H1 (cell line): ENCODE data around the gene TNPO2.

Source experiments
- CBX5 ChIP-seq: fragments of 300-800, 300-1000 bp; sonication (generic); IDR thresholded peaks from 2 replicates; pipeline ENCODE4 v1.7.1; 2016; ENCODE audit warnings: antibody characterized with exemption, low read length, low read depth
- CBX8 ChIP-seq: fragments of 300-800, 300-1000 bp; sonication (generic); IDR thresholded peaks from 2 replicates; pipeline ENCODE4 v1.7.1; 2016; ENCODE audit warnings: low read depth, low read length, borderline replicate concordance
- CTCF ChIP-seq, 3 experiments: IDR thresholded peaks; 1 replicate in 2 of 3; 2 replicates in 1 of 3; pipeline versions ENCODE4 v1.5.1 to v1.6.1; 2011; ENCODE audit warnings: low read length in 3 of 3, mild to moderate bottlenecking in 3 of 3, inconsistent platforms in 2 of 3, low read depth in 1 of 3, moderate library complexity in 1 of 3; ENCODE audit not compliant: insufficient read depth in 1 of 3; ENCODE audit errors: control extremely low read depth in 1 of 3
- FOSL1 ChIP-seq: IDR thresholded peaks from 2 replicates; pipeline ENCODE4 v1.6.1; 2011; ENCODE audit warnings: mild to moderate bottlenecking, low read depth, low read length, moderate library complexity; ENCODE audit not compliant: insufficient read depth
- HDAC2 ChIP-seq, 2 experiments: fragments of 300-600 bp in 1 of 2; sonication (generic) in 1 of 2; IDR thresholded peaks; 2 replicates each; pipeline ENCODE4 v1.6.1; 2011 to 2012; ENCODE audit warnings: low read depth in 2 of 2, low read length in 2 of 2, mild to moderate bottlenecking in 2 of 2, moderate library complexity in 2 of 2, borderline replicate concordance in 1 of 2, inconsistent platforms in 1 of 2
- MAX ChIP-seq: IDR thresholded peaks from 2 replicates; pipeline ENCODE4 v1.6.1; 2012; ENCODE audit warnings: inconsistent platforms
- POLR2A ChIP-seq, 2 experiments: IDR thresholded peaks; 1 replicate in 1 of 2; 2 replicates in 1 of 2; pipeline ENCODE4 v1.6.1; 2011; ENCODE audit warnings: low read depth in 2 of 2, low read length in 2 of 2, mild to moderate bottlenecking in 2 of 2; ENCODE audit errors: control extremely low read depth in 1 of 2
- POLR2AphosphoS5 ChIP-seq: IDR thresholded peaks from 2 replicates; pipeline ENCODE4 v1.6.1; 2011; ENCODE audit warnings: low read depth, low read length
- RXRA ChIP-seq: IDR thresholded peaks from 2 replicates; pipeline ENCODE4 v1.6.1; 2011; ENCODE audit warnings: low read depth, mild to moderate bottlenecking, low read length, moderate library complexity; ENCODE audit not compliant: insufficient read depth
- SIRT6 ChIP-seq: IDR thresholded peaks from one replicate; pipeline ENCODE4 v1.7.1; 2012; ENCODE audit warnings: low read length, inconsistent platforms
- TBP ChIP-seq: IDR thresholded peaks from 2 replicates; pipeline ENCODE4 v1.6.1; 2011; ENCODE audit warnings: low read depth, low read length, improper control_type of control experiment
- TCF12 ChIP-seq: IDR thresholded peaks from 2 replicates; pipeline ENCODE4 v1.6.1; 2011; ENCODE audit warnings: low read depth, mild to moderate bottlenecking, low read length
- TEAD4 ChIP-seq: IDR thresholded peaks from 2 replicates; pipeline ENCODE4 v1.6.1; 2012; ENCODE audit warnings: low read depth, low read length, inconsistent platforms, mixed read lengths
- YY1 ChIP-seq: IDR thresholded peaks from 2 replicates; pipeline ENCODE4 v1.6.1; 2011; ENCODE audit warnings: low read depth, mild to moderate bottlenecking, low read length

- no peak for TF ChIP-seq CTCF (IDR thresholded peaks at IDR 0.05; ENCODE audit: control extremely low read depth in 1 of 3, insufficient read depth in 1 of 3, low read depth in 1 of 3, low read length in 3 of 3)
- no peak for TF ChIP-seq YY1
- no peak for TF ChIP-seq POLR2A (IDR thresholded peaks at IDR 0.05; ENCODE audit: control extremely low read depth in 1 of 2, low read depth in 2 of 2, low read length in 2 of 2)
- no peak for TF ChIP-seq TBP
- no peak for TF ChIP-seq SIRT6
- no peak for TF ChIP-seq HDAC2 (IDR thresholded peaks at IDR 0.05; ENCODE audit: borderline replicate concordance in 1 of 2, low read depth in 2 of 2, low read length in 2 of 2)
- no peak for TF ChIP-seq CBX5
- TF ChIP-seq POLR2AphosphoS5: no peak
- no peak for TF ChIP-seq RXRA
- TF ChIP-seq TCF12: no peak
- no peak for TF ChIP-seq FOSL1
- TF ChIP-seq MAX: no peak
- TF ChIP-seq TEAD4: no peak
- no peak for TF ChIP-seq CBX8
Observed at GRCh38 chr19:12772323-12772722, 48.6 kb upstream of the TNPO2 start.
